GM19324 (cell line): ENCODE data around the gene CACNB3.
A peak's percentile ranks its signal among the peaks of the same experiment; 100 is the strongest.

Source experiments
- ATAC-seq: cut with Tn5 transposase; IDR thresholded peaks from one replicate; pipeline ENCODE4 v1.9.1; 2021; ENCODE audit warnings: mild to moderate bottlenecking, moderate library complexity; ENCODE audit not compliant: unreplicated experiment, low FRiP score

The CACNB3 gene

GRCh38 chr12:48787791-48788523 lies 30.3 kb upstream of the CACNB3 start:
- ATAC-seq: no peak

GRCh38 chr12:48788524-48788853 lies 29.8 kb upstream of the CACNB3 start:
- ATAC-seq: no peak

- ATAC-seq: no peak
Observed at GRCh38 chr12:48788854-48789775, 29.2 kb upstream of the CACNB3 start, which contains the start of gene ADCY6. ADCY6 (minus strand) TSS chr12:48789089; CDS start chr12:48783434, 5,655 bp downstream.

GRCh38 chr12:48789858-48790326 lies 28.4 kb upstream of the CACNB3 start:
- no peak for ATAC-seq

GRCh38 chr12:48793696-48794095 lies 24.6 kb upstream of the CACNB3 start:
- no peak for ATAC-seq

- ATAC-seq: no peak
Observed at GRCh38 chr12:48794870-48795269, 23.4 kb upstream of the CACNB3 start.

GRCh38 chr12:48795550-48796455 lies 22.5 kb upstream of the CACNB3 start:
- no peak for ATAC-seq

- ATAC-seq: no peak
Observed at GRCh38 chr12:48796976-48797375, 21.3 kb upstream of the CACNB3 start.

GRCh38 chr12:48800457-48800856 lies 17.8 kb upstream of the CACNB3 start:
- ATAC-seq: no peak

GRCh38 chr12:48800971-48801370 lies 17.3 kb upstream of the CACNB3 start:
- no peak for ATAC-seq

- no peak for ATAC-seq
Observed at GRCh38 chr12:48803675-48804074, 14.6 kb upstream of the CACNB3 start.

GRCh38 chr12:48807981-48808380 lies 10.3 kb upstream of the CACNB3 start:
- ATAC-seq: no peak

- ATAC-seq: no peak
Observed at GRCh38 chr12:48810903-48811431, 7.3 kb upstream of the CACNB3 start.

GRCh38 chr12:48811437-48812090 lies 6.7 kb upstream of the CACNB3 start:
- ATAC-seq: no peak

- no peak for ATAC-seq
Observed at GRCh38 chr12:48812389-48812788, 5.9 kb upstream of the CACNB3 start.

GRCh38 chr12:48813465-48814261 lies 4.6 kb upstream of the CACNB3 start:
- no peak for ATAC-seq

- ATAC-seq: peak; percentile 75
Observed at GRCh38 chr12:48814262-48815125, 3.8 kb upstream of the CACNB3 start.
